Stimulated activated CD4-positive, alpha-beta T cell treated with anti-CD3 and anti-CD28 coated beads, TNF-alpha, amount 100 ng/mL, for 4 hours (primary cell): ENCODE data around the gene TBC1D9B.

Experiments used
- DNase-seq, 3 experiments: peaks; one replicate each; pipeline ENCODE4 v3.0.0-alpha.2; 2020; ENCODE audit warnings: low read depth in 3 of 3

Gene TBC1D9B

DNA sequence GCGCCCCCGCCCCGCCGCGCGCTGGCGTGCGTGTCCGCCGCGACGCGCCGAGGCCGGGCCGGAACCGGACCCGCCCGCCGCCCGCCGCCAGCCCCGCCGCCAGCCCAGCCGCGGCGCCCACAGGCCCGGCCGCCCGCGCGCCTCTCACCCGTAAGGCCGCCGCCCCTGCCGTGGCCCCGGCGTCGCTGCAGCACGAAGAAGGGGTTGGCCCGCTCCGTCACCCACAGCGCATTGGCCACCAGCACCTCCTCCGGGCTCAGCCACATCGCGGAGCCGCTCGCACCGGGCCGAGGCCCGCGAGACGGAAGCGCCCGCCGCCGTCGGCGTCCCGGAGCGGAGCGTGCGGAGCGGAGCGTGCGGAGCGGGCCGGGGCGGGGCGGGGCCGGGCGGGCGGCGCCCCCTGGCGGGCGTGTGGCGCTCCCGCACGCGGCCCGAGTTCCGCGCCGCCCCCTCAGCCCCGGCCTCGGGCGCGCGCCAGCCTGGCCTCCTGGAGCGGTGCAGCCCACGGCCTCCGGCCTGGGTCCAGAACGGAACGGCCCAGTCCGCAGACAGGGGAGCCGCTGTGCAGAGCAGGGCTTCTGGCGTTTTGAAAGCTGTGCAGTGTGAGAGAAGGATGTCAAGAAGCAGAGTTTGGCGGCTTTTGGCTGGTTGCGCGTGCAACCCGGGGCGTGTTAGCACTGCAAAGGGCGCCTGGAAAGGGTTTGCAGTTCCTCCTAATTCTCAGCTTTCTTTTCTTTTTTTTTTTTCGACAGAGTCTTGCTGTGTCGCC, at the start of gene TBC1D9B:
Gene TBC1D9B (minus strand): TSS at position 342 of the 769 bp plus-strand sequence. CDS start 76 bp downstream, at position 266.
- DNase-seq = peak; percentile 47 to 68 (median 50)

DNA sequence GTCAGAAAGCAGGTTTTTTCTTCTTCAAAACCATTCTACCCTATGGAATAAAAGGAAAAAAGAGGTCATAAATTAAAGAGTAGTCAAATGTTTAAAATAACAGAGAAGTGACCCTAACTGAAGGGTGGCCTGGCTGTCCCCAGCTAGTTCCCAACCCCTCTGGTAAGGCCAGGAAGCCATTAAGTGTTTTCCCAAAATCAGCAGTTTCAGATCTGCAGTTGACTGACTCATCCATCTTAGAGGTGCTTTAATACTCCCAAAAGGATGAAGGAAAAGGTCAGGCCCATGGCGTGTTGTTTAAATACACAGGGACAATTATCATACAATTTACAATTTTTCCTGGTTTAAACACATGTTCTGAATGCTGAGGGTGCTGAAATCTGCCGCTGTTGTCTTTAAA, 47.9 kb upstream of the TBC1D9B start:
- DNase-seq = no peak

DNA sequence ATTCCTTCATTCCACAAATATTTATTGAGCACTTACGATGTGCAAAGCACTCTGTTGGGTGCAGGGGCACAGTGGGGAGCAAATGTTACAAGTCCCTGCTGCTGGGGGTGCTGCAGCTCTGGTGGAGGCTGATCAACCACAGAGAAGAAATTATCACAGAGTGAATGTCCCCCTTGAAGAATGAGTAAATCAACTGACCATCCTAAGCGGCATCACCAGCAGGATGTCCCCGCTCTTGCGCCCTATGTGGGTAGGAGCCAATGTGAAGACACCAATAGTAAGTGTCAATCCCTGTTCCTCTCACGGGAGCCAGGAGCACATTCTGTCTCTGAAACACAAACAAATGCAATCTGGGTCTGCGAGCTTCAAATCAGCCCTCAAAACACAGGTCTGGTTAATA, 47.4 kb upstream of the TBC1D9B start:
- DNase-seq = no peak

DNA sequence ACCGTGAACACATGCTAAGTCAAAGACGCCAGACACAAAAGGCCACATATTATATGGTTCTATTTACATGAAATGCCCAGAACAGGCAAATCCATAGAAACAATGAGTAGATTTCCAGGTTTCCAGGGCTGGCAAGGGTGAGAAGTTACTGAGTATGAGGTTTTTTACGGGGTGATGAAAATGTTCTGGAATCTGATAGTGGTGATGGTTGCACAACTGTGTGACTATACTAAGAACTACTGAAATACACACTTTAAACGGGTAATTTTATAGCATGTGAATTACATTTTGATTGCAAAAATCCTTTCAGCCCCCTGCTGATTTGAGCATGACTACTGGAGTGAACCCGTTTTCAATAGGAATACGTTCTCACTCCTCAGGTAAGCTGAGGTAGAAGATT, 46.7 kb upstream of the TBC1D9B start:
- no peak for DNase-seq

DNA sequence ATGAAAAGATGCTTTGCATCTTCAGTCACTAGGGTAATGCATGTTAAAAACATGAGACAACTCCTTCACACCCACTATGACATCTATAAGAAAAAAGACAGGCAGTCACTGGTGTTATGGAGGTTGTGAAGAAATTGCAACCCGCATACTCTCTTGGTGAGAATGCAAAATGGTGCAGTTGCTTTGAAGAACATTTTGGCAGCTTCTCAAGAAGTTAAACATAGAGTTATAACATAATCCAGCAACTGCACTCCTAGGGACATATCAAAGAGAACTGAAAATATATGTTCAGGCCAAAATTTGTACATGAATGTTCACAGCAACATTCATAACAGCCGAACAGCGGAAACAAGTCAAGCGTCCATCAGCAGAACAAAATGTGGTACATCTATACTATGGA, 46.3 kb upstream of the TBC1D9B start:
- DNase-seq = no peak

DNA sequence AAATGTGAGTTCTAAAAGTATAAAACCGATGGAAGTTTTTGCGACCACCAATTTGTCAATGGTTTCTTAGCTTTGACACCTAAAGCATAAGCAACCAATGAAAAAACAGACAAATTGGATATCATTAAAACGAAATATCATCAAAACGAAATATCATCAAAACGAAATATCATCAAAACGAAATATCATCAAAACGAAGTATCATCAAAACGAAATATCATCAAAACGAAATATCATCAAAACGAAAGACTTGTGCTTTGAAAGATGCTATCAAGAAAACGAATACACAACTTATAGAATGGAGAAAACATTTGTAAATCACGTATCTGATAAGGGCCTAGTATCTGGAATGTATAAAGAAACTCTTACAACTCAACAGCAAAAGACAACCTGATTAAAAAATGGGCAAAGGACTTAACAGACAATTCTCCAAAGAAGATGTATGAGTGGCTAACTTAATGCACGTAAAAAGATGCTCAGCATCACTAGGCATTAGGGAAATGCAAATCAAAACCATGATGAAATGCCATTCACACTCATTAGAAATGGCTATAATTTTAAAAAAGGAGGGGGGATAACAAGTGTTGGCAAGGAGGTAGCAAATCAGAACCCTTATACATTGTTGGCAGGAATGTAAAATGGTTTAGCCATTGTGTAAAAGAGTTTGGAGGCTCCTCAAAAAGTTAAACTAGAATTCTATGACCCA, 29.4 kb upstream of the TBC1D9B start:
- DNase-seq = no peak

DNA sequence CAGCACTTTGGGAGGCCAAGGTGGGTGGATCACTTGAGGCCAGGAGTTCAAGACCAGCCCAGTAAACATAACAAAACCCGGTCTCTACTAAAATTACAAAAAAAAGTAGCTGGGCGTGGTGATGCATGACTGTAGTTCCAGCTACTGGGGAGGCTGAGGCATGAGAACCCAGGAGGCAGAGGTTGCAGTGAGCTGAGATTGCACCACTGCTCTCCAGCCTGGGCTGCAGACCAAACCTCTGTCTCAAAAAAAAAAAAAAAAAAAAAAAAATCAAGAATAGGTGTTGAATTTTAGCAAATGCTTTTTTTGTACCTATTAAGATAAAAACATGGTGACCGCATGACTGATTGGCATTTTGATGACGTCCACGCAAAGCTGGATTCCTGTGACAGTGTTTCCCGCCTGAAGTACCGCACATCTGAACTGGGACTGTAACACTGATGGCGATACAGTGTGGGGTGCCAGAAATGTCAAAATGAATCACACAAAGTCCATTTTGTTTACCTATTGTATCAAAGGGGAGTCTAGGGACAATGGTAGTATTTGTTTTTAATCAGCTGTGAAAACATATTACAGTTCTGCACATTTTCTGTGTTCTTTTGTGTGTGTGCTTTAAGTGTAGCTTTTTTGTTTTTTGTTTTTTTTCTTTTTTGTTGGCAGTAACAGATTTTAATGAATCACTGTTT, 23.2 kb upstream of the TBC1D9B start:
- DNase-seq = no peak

DNA sequence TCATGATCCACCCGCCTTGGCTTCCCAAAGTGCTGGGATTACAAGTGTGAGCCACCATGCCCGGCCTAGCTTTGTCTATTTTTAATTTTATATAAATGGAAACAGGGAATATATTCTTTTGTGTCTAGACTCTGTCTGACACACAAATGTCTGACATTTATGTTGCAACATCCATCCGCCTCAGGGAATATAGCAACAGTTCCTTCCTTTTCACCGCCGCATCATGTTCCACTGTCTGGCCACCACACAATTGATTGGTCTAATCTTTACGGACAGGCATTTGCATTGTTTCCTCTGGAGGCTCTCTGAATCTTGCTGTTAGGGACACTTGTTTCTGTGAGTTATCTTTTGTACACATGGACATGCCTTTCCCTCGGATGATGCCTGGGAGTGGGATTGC, 20.1 kb upstream of the TBC1D9B start:
- no peak for DNase-seq

DNA sequence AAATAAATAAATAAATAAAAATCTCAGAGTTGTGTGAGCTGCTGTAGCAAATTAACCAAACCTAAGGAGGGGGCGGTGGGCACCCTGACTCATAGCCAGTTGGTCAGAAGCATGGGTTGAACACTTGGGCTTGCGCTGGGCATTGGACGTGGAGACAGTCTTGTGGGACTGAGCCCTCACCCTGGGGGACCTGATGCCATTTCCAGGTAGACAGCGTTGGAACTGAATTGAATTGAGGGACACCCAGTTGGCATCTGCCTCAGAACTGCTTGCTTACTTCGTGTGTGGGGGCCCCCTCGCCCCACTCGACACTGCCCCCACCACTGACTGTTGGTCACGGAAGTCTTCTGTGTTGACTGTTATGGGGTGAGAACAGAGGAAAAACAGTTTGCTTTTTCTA, 19.0 kb upstream of the TBC1D9B start:
- DNase-seq = no peak

DNA sequence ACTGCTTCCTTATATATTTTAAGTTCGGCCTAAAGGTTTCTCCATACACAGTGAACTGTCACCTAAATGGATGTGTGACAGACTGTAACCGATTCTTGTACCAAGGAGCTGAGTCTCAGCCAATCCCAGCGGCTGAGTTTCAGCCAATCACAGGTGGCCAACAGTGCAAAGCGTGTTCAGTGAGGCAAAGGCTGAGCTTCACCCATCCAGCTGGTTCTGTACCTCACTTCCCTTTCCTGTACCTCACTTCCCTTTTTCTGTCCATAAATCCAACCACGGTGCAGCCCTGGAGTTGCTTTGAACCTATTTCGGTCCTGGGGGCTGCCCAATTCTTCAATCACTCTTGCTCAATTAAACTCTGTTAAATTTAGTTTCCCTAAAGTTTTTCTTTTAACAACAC, 15.7 kb upstream of the TBC1D9B start:
- no peak for DNase-seq

DNA sequence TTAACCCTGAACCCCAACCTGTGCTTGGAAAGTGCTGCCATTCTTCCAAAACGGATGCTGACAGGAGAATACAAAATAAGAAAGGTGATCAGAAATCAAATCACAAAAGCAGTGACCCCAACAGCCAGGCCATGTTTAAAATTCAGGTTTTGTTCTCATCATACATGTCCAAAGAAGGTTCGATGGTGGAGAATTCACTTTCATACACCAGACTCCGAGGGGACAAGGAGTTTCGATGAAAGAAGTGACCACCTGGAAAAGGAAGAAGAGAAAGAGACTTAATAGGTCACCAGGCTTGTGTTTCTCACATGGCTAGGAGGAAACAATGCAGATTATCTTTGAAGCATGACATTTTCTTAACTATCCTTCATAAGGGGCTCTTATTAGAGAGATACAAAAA, 12.5 kb upstream of the TBC1D9B start:
- no peak for DNase-seq

DNA sequence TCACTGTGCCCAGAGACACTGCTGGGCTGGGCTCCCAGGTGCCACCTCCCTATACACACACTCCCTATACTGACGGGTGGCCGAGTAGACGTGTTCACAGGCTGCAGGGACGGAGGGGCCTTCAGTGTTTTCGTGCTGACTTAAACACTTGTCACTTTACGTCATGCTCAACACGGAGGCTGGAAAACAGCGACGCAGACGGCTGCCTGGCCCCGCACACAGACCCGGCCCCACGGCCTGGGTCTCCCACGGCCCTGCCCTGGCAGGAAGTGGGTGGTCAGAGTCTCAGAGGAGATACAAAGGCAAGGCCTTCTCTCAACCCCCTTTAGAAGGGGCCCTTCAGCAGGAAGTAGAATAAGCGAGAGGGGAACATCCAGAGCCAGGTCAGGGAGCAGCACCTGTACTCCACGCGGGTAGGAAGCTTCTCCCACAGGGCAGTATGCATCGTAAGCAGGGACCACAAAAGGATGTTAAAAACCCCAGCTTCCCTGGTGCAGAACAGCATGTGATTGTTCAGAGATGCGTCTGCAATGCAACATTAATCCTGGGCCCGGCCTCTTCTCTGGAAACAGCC, 11.9 kb upstream of the TBC1D9B start:
- DNase-seq = no peak

DNA sequence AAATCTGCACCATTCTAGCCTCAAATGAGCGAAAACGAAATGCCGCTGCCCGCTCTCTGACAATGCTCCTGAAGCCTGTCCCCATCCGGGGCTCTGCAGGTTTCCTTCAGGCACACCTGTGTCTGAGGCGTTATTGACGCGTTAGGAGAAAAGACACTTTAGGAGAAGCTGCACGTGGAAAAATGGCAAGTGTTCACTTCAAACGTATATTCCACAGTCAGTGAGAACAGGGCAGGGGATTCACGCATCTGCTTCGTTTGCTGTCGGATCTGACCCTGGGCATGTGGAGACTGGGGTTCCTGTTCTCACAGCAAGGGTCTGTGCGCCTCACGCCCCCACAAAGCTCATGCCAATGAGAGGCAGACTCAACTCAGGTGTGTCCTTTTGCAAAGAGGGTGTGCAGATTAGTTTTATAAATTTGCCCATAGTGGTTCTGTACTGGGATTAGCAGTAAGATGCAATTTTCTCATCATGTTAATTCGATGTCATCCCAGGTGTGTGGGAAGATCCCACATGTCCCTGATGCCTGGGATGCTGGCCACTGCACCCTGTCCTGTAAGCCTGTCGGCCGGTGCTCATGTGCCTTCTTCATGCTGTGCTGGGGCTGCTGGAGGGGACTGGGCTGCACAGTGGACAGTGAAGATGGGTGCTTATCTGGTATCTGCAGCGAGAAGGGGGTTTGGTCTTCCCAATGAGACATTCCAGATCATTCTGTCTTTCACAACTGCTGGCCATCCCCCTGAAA, 11.2 kb upstream of the TBC1D9B start:
- no peak for DNase-seq

DNA sequence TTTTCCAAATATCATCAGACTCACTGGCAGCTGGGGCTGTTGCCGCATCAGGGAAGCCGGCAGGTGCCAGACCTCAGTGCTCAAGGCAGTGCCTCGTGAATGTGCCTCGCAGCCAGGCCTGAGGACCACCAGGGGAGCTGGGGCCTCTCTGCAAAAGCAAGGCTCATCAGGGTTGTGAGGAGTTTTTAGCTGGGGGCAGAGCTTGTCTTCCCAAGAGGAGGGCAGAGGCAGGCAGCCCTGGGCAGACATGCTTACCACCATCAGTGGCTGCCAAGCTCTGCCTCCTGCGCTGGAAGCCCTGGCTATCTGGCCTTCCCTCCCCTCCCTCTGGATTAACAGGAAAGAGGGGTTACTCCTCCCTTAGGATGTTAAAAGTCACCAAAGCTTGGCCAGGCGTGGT, 8.8 kb upstream of the TBC1D9B start:
- no peak for DNase-seq

DNA sequence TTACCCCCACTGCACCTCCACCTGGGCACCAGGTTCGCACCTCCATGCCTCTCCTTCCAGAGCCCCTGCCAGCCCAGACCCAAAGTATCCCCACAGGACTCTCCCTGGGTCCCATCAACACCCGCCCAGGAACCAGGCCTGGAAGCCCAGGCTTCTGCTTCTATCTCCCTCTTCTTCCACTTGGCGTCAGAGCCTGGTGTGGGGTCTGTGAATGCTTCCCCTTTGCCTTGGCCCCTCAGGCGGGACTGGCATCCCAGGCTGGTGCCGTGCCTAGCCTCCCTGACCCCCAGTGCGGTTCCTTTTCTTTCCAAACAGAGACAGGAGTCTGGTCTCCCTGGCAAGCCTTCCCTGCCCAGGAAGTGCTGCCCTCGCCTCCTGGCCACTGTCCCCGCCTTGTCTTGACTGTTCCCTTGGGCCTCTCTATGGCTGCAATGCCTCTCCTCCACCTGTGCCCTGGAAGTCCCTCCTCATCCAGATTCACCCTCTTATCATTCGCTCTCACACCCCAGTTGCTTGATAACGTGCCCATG, 7.8 kb upstream of the TBC1D9B start:
- no peak for DNase-seq

DNA sequence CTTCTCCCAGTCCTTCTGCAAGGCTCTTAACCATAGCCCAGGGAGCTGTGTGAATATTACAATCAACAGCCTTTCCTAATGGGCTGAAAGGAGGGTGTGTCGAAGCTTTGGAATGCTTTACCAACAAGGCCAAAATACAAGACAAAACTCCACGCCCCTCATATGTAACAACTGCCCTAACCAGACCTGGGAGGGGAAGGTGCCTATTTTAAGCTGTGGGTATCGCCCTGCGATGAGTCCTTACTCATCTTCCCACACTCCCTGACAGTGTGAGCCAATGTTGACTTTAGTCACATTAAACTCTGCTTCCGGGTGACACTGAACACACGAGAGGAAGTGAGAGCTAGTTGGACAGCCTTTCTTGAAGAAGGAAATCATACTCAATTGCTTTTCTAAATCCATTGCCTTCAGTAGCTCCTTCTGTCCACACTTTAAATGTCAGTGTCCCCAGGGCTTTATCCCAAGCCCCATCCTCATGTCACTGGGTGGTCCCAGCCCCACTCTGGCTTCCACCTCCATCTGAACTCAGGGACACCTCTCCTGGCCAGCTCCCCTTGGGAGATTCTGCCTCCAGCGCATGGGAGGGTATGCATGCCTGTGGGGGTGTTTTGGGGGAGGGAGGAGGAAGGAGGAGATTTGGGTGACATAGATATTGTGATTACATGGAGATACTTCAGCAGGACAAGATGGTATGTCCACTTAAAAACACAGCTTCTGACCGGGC, 6.5 kb upstream of the TBC1D9B start:
- no peak for DNase-seq

DNA sequence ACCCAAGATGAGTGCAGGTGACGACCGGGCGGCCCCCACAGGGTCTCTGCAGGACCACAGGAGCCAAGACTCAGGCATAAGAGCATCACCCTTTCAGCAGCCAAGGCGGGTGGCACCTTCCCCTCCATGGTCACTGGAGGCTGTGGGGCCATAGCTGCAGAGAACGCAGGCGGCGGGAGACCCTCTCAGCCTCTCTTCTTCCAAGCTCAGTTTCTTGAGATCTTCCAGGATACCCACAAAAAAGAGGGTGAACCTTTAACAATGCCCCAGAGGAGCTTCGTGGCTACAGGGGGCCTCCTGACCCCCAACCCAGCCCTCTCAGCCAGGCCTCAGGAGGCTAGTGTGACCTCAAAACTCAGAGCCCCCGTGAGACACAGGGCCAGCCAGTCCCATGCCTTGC, 5.8 kb upstream of the TBC1D9B start:
- no peak for DNase-seq

DNA sequence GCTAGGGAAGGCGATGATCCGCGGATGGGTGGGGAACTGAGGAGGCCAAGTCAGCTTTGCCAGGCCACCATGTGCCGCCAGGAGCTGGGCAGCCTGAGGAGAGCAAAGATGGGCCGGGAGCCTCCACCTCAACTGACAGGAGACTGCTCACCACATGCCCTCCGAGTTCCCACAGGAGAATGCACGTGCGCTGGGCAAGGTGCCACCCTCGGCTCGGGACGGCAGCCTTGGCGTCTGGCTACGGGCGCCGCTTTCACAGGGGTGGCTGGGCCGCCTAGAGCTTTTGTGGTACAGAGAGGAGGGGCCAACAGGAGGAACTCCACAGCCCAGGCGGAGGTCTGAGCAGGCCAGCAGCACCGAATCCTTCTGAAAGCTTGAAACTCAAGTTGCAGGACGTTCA, 5.3 kb upstream of the TBC1D9B start:
- DNase-seq = no peak

DNA sequence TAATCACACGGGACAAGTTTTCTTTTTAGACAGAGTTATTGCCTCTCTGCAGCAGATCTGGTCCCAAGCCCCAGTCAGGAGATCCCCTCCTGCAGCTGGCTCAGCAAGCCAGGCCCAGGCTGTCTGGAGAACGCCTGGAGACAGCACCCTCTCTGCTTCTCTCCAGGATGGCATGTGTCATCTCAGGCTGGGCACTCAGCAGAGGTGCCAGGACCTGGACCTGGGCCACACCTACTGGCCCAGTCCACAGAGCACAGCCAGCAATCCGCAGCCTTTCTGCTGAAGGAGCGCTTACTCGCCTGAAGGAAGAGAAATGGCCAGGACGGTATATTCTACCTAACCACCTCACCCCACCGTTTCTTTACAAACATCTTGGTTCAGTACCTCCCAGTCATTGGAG, 4.7 kb upstream of the TBC1D9B start:
- DNase-seq = no peak

DNA sequence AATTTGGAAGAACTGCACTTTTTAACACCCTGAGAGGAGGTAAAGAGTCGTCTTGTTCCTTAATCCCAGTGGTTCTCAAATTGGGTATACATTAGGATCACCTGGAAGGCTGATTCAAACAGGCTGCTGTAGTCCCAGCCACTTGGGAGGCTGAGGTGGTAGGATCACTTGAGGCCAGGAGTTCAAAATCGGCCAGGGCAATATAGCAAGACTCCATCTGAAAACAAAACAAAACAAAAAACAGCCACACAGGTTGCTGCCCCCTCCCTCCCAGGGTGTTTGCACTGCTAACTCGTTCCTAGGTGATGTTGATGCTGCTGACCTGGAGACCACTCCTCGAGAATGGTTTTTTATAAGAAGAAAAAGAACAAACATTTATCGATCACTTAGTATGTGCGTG, 1.5 kb upstream of the TBC1D9B start:
- DNase-seq = no peak

DNA sequence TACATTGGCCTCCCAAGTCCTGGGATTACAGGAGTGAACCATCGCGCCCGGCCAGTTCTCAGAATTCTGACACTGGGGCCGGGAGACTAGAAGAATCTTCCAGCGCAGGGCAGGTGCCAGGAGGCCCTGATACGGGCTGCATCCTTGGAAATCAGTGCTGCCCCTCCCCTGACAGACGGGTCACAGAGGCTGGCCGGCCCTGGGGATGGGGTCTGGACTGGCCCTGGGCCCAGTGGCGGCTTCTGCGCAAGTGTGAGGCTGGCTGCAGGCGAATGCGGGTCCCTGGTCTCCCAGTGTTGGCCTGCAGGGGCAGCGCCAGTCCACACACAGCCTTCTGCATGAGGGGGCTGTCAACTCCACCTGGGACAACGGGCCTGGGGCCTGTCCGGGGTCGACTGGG, 831 bp upstream of the TBC1D9B start:
- DNase-seq = no peak
